Measurements from ENCODE around the gene IGFBP4.

Gene IGFBP4

GRCh38 chr17:40483679-40484078 lies 40.4 kb downstream of the IGFBP4 start:
- no peak overlapping the region for H3K4me3 ChIP-seq (ENCODE audit: low read length)
- peaks cover 14% of the 10 kb centered on the region for H3K4me1 ChIP-seq (ENCODE audit: control insufficient read depth, low read length)
- H3K36me3 ChIP-seq (ENCODE audit: control insufficient read depth, low read length), result no peaks in the 10 kb centered on the region
- no peaks in the 10 kb centered on the region for H3K9me2 ChIP-seq (replicated peaks; ENCODE audit: control insufficient read depth, low read length)
- no peak overlapping the region for H3K4me2 ChIP-seq (ENCODE audit: low read length)
- TF ChIP-seq EZH2phosphoT487 (IDR thresholded peaks at IDR 0.05; ENCODE audit: borderline replicate concordance, low read length), result no peak
- TF ChIP-seq CTCF (IDR thresholded peaks at IDR 0.05; ENCODE audit: low read depth, low read length, poor library complexity, severe bottlenecking), result no peak
- H3K27me3 ChIP-seq (ENCODE audit: control insufficient read depth, low read length), result peaks cover 8% of the 10 kb centered on the region
- no peaks in the 10 kb centered on the region for H4K20me1 ChIP-seq (ENCODE audit: control insufficient read depth, insufficient read depth, low read depth, low read length)
- no peak overlapping the region for H3K27ac ChIP-seq (ENCODE audit: low read depth, low read length)
- H3K9me3 ChIP-seq (ENCODE audit: control insufficient read depth, insufficient read depth, low read length), result no peaks in the 10 kb centered on the region
- H3K79me2 ChIP-seq (ENCODE audit: control insufficient read depth, low read length), result no peaks in the 10 kb centered on the region
- H3F3A ChIP-seq (ENCODE audit: control insufficient read depth, insufficient read depth), result no peaks in the 10 kb centered on the region

- Histone ChIP-seq H4K20me1 (ENCODE audit: control insufficient read depth, insufficient read depth, low read depth, low read length) (no peaks in the 10 kb centered on the region), H3K79me2 (ENCODE audit: control insufficient read depth, low read length) (no peaks in the 10 kb centered on the region), H3K27me3 (ENCODE audit: control insufficient read depth, low read length) (peaks cover 8% of the 10 kb centered on the region), H3K36me3 (ENCODE audit: control insufficient read depth, low read length) (no peaks in the 10 kb centered on the region), H3K4me2 (ENCODE audit: low read length) (no peak overlapping the region), H3K9me2 (replicated peaks; ENCODE audit: control insufficient read depth, low read length) (no peaks in the 10 kb centered on the region), H3K9me3 (ENCODE audit: control insufficient read depth, insufficient read depth, low read length) (no peaks in the 10 kb centered on the region), H3K4me1 (ENCODE audit: control insufficient read depth, low read length) (peaks cover 16% of the 10 kb centered on the region), H3K27ac (ENCODE audit: low read depth, low read length) (no peak overlapping the region), H3K4me3 (ENCODE audit: low read length) (no peak overlapping the region), H3F3A (ENCODE audit: control insufficient read depth, insufficient read depth) (no peaks in the 10 kb centered on the region)
- TF ChIP-seq EZH2phosphoT487 (IDR thresholded peaks at IDR 0.05; ENCODE audit: borderline replicate concordance, low read length) (no peak), CTCF (IDR thresholded peaks at IDR 0.05; ENCODE audit: low read depth, low read length, poor library complexity, severe bottlenecking) (no peak)
Observed at GRCh38 chr17:40484285-40484972, 41.2 kb downstream of the IGFBP4 start.

- Histone ChIP-seq H3K79me2 (ENCODE audit: control insufficient read depth, low read length) (no peaks in the 10 kb centered on the region), H4K20me1 (ENCODE audit: control insufficient read depth, insufficient read depth, low read depth, low read length) (no peaks in the 10 kb centered on the region), H3K4me1 (ENCODE audit: control insufficient read depth, low read length) (peaks cover 19% of the 10 kb centered on the region), H3K9me2 (replicated peaks; ENCODE audit: control insufficient read depth, low read length) (no peaks in the 10 kb centered on the region), H3K9me3 (ENCODE audit: control insufficient read depth, insufficient read depth, low read length) (no peaks in the 10 kb centered on the region), H3K27me3 (ENCODE audit: control insufficient read depth, low read length) (peaks cover 3% of the 10 kb centered on the region; the same call in 1 of the 2 replicates), H3K36me3 (ENCODE audit: control insufficient read depth, low read length) (no peaks in the 10 kb centered on the region), H3F3A (ENCODE audit: control insufficient read depth, insufficient read depth) (no peaks in the 10 kb centered on the region), H3K27ac (ENCODE audit: low read depth, low read length) (no peak overlapping the region), H3K4me2 (ENCODE audit: low read length) (no peak overlapping the region), H3K4me3 (ENCODE audit: low read length) (no peak overlapping the region)
- TF ChIP-seq CTCF (IDR thresholded peaks at IDR 0.05; ENCODE audit: low read depth, low read length, poor library complexity, severe bottlenecking) (no peak), EZH2phosphoT487 (IDR thresholded peaks at IDR 0.05; ENCODE audit: borderline replicate concordance, low read length) (no peak)
Observed at GRCh38 chr17:40484973-40485530, 41.8 kb downstream of the IGFBP4 start.

Measured in DOHH2 (cell line).